NCI-H1694 treated with DMSO at 0.1 percent for 48 hours (cell line): Measurements from ENCODE around the gene HTRA3.

Experiments
- DNase-seq: peaks from one replicate; lab custom pipeline; 2025; lab: John Stamatoyannopoulos, UW

The HTRA3 gene

GRCh38 chr4:8292478-8293107 lies 23.0 kb downstream of the HTRA3 start:
- DNase-seq, result no peak

GRCh38 chr4:8293131-8293975 lies 23.8 kb downstream of the HTRA3 start:
- no peak for DNase-seq

GRCh38 chr4:8294036-8294435 lies 24.5 kb downstream of the HTRA3 start:
- DNase-seq, result no peak

- no peak for DNase-seq
Measured at GRCh38 chr4:8294775-8295174, 25.2 kb downstream of the HTRA3 start.

GRCh38 chr4:8295471-8295870 lies 25.9 kb downstream of the HTRA3 start:
- DNase-seq, result no peak

GRCh38 chr4:8296491-8296890 lies 26.9 kb downstream of the HTRA3 start:
- DNase-seq, result no peak

GRCh38 chr4:8297141-8297601 lies 27.6 kb downstream of the HTRA3 start:
- DNase-seq, result no peak

GRCh38 chr4:8297691-8298485 lies 28.3 kb downstream of the HTRA3 start:
- no peak for DNase-seq

GRCh38 chr4:8300832-8301231 lies 31.3 kb downstream of the HTRA3 start:
- no peak for DNase-seq

GRCh38 chr4:8301851-8302730 lies 32.5 kb downstream of the HTRA3 start:
- DNase-seq, result no peak

GRCh38 chr4:8303081-8303480 lies 33.5 kb downstream of the HTRA3 start:
- no peak for DNase-seq

- no peak for DNase-seq
Measured at GRCh38 chr4:8303485-8304281, 34.1 kb downstream of the HTRA3 start.

GRCh38 chr4:8304827-8305695 lies 35.5 kb downstream of the HTRA3 start:
- DNase-seq, result no peak

- DNase-seq, result no peak
Measured at GRCh38 chr4:8305851-8306471, 36.4 kb downstream of the HTRA3 start.

GRCh38 chr4:8306511-8307021 lies 37.0 kb downstream of the HTRA3 start:
- DNase-seq, result no peak

- no peak for DNase-seq
Measured at GRCh38 chr4:8307121-8307520, 37.6 kb downstream of the HTRA3 start.

- DNase-seq, result no peak
Measured at GRCh38 chr4:8307714-8308113, 38.2 kb downstream of the HTRA3 start.

- DNase-seq, result no peak
Measured at GRCh38 chr4:8308144-8308543, 38.6 kb downstream of the HTRA3 start.
